DOHH2 (cell line): ENCODE measurements around the gene NES.

Experiments used
- H3F3A ChIP-seq: fragments of 200-600 bp; sonication (generic), shearing (Covaris generic); 2 replicates; pipeline ENCODE4 v1.6.0; 2016; ENCODE audit warnings: antibody characterized with exemption, mild to moderate bottlenecking; ENCODE audit not compliant: control insufficient read depth, insufficient read depth
- H3K27ac ChIP-seq: fragments of 200-600 bp; sonication (generic); 2 replicates; pipeline ENCODE4 v1.5.1; 2014; ENCODE audit warnings: low read depth, mild to moderate bottlenecking, low read length, moderate library complexity
- H3K27me3 ChIP-seq: fragments of 200-600 bp; sonication (generic); 2 replicates; pipeline ENCODE4 v1.6.1; 2014; ENCODE audit warnings: mild to moderate bottlenecking, low read length, mixed read lengths; ENCODE audit not compliant: control insufficient read depth
- H3K36me3 ChIP-seq: fragments of 200-600 bp; sonication (generic); 2 replicates; pipeline ENCODE4 v1.6.1; 2014; ENCODE audit warnings: mild to moderate bottlenecking, low read length, moderate library complexity, mixed read lengths; ENCODE audit not compliant: control insufficient read depth
- H3K4me1 ChIP-seq: fragments of 200-600 bp; sonication (generic); 2 replicates; pipeline ENCODE4 v1.6.1; 2014; ENCODE audit warnings: mild to moderate bottlenecking, low read length, mixed read lengths; ENCODE audit not compliant: control insufficient read depth
- H3K4me2 ChIP-seq: fragments of 200-600 bp; sonication (generic); 2 replicates; pipeline ENCODE4 v1.6.0; 2014; ENCODE audit warnings: mild to moderate bottlenecking, low read length, moderate library complexity
- H3K4me3 ChIP-seq: fragments of 200-600 bp; sonication (generic); 2 replicates; pipeline ENCODE4 v1.5.1; 2014; ENCODE audit warnings: mild to moderate bottlenecking, low read length, mixed read lengths
- H3K79me2 ChIP-seq: fragments of 200-600 bp; sonication (generic); 2 replicates; pipeline ENCODE4 v1.6.1; 2014; ENCODE audit warnings: mild to moderate bottlenecking, low read length, mixed read lengths; ENCODE audit not compliant: control insufficient read depth
- H3K9me2 ChIP-seq: fragments of 200-600 bp; sonication (generic); replicated peaks from 2 replicates; pipeline ENCODE4 v1.6.1; 2014; ENCODE audit warnings: mild to moderate bottlenecking, low read length, mixed read lengths; ENCODE audit not compliant: control insufficient read depth
- H3K9me3 ChIP-seq: fragments of 200-600 bp; sonication (generic); 2 replicates; pipeline ENCODE4 v1.6.1; 2014; ENCODE audit warnings: antibody characterized with exemption, low read length, mixed read lengths; ENCODE audit not compliant: control insufficient read depth, insufficient read depth
- H4K20me1 ChIP-seq: fragments of 200-600 bp; sonication (generic); 2 replicates; pipeline ENCODE4 v1.6.0; 2014; ENCODE audit warnings: low read depth, mild to moderate bottlenecking, antibody characterized with exemption, low read length, moderate library complexity; ENCODE audit not compliant: control insufficient read depth, insufficient read depth
- EZH2phosphoT487 ChIP-seq: fragments of 200-600 bp; sonication (generic); IDR thresholded peaks from 2 replicates; pipeline ENCODE4 v1.6.1; 2017; ENCODE audit warnings: borderline replicate concordance, mild to moderate bottlenecking, antibody characterized with exemption, low read length, moderate library complexity, mixed read lengths
- TF ChIP-seq, protein P1 (sequence below): fragments of 200-600 bp; sonication (generic); IDR thresholded peaks from one replicate; pipeline ENCODE4 v1.5.1; 2014; ENCODE audit warnings: antibody characterized with exemption, mild to moderate bottlenecking, low read depth, low read length; ENCODE audit not compliant: poor library complexity, severe bottlenecking

Gene NES

DNA sequence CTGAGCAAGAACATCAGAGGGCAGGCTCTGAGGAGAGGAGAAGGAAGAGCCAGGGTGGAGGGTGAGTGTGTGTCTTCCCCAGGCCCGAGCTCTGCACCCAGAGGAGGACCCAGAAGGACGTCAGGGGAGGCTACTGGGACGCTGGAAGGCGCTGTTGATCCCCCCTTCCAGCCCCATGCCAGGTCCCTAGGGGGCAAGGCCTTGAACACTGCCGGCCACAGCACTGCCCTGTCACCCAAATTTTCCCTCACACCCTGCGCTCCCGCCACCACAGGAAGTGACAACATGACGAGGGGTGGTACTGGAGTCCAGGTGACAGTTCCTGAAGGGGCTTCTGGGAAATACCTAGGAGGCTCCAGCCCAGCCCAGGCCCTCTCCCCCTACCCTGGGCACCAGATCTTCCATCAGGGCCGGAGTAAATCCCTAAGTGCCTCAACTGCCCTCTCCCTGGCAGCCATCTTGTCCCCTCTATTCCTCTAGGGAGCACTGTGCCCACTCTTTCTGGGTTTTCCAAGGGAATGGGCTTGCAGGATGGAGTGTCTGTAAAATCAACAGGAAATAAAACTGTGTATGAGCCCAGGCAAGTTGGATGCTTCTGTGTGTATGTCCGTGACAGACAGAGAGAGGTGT lies 18.1 kb downstream of the NES start:
- Histone ChIP-seq H3K27me3 (peaks cover 42% of the 10 kb centered on the region), H3K9me3 (no peaks in the 10 kb centered on the region), H3K4me2 (no peak overlapping the region), H4K20me1 (0 out of 2 replicates have a peak, but pooled peaks cover 3% of the 10 kb centered on the region), H3F3A (peaks cover 4% of the 10 kb centered on the region), H3K79me2 (no peaks in the 10 kb centered on the region), H3K27ac (no peak overlapping the region), H3K4me3 (no peak overlapping the region), H3K36me3 (no peaks in the 10 kb centered on the region), H3K9me2 (no peaks in the 10 kb centered on the region), H3K4me1 (peaks cover 57% of the 10 kb centered on the region)
- TF ChIP-seq EZH2phosphoT487, result no peak
- TF ChIP-seq, protein P1, sequence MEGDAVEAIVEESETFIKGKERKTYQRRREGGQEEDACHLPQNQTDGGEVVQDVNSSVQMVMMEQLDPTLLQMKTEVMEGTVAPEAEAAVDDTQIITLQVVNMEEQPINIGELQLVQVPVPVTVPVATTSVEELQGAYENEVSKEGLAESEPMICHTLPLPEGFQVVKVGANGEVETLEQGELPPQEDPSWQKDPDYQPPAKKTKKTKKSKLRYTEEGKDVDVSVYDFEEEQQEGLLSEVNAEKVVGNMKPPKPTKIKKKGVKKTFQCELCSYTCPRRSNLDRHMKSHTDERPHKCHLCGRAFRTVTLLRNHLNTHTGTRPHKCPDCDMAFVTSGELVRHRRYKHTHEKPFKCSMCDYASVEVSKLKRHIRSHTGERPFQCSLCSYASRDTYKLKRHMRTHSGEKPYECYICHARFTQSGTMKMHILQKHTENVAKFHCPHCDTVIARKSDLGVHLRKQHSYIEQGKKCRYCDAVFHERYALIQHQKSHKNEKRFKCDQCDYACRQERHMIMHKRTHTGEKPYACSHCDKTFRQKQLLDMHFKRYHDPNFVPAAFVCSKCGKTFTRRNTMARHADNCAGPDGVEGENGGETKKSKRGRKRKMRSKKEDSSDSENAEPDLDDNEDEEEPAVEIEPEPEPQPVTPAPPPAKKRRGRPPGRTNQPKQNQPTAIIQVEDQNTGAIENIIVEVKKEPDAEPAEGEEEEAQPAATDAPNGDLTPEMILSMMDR, result no peak

DNA sequence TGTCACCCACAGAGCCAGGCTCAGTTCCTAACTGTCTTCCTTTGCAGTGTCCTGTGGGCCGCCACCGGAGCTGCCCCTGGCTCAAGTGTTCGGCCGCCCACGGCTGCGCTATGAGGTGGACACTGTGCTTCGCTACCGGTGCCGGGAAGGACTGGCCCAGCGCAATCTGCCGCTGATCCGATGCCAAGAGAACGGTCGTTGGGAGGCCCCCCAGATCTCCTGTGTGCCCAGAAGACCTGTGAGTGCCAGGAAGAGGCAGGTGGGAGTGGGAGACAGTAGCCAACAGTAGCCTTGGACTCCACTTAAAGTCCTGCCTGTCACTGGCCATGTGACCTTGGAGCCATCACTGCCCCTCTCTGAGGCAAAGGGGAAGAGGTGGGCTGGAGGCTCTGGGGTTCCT lies 18.7 kb downstream of the NES start:
- Histone ChIP-seq H3K4me3 (no peak overlapping the region), H3F3A (peaks cover 4% of the 10 kb centered on the region), H3K36me3 (no peaks in the 10 kb centered on the region), H3K4me1 (peaks cover 51% of the 10 kb centered on the region), H3K9me3 (no peaks in the 10 kb centered on the region), H3K27me3 (peaks cover 48% of the 10 kb centered on the region), H4K20me1 (0 out of 2 replicates have a peak, but pooled peaks cover 3% of the 10 kb centered on the region), H3K4me2 (no peak overlapping the region), H3K79me2 (no peaks in the 10 kb centered on the region), H3K27ac (no peak overlapping the region), H3K9me2 (no peaks in the 10 kb centered on the region)
- TF ChIP-seq EZH2phosphoT487, result no peak
- TF ChIP-seq, protein P1, result no peak

DNA sequence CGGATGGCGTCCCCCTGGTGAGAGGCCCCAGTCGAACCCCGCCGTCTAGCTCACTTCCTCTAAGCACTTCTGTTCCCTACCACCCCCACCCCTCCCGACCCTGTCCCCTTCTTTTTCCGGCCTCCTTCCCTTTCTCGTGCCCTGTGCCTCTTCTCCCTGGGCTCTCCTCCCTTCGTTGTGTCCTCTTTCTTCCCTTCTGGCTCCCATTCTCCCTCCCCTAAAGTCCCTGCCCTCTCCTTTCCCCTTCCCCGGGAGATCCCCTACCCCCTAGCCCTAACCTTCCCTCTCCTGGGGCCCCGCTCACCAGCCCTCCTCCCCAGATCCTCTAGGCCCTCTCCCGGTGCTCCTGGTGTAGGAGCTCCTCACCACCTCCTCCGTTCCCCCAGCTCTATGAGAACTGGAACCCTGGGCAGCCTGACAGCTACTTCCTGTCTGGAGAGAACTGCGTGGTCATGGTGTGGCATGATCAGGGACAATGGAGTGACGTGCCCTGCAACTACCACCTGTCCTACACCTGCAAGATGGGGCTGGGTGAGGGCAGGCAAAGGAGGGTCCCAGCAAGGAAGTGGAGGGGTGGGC lies 19.4 kb downstream of the NES start:
- H3K27ac ChIP-seq, result no peak overlapping the region
- no peaks in the 10 kb centered on the region for H3K79me2 ChIP-seq
- no peaks in the 10 kb centered on the region for H3K36me3 ChIP-seq
- TF ChIP-seq, protein P1, result peak; percentile 9
- no peak for TF ChIP-seq EZH2phosphoT487
- no peaks in the 10 kb centered on the region for H3K9me3 ChIP-seq
- peaks cover 44% of the 10 kb centered on the region for H3K4me1 ChIP-seq
- H3K27me3 ChIP-seq, result peaks cover 54% of the 10 kb centered on the region
- 0 out of 2 replicates have a peak, but pooled peaks cover 1% of the 10 kb centered on the region for H4K20me1 ChIP-seq
- no peaks in the 10 kb centered on the region for H3K9me2 ChIP-seq
- H3K4me3 ChIP-seq, result no peak overlapping the region
- peak overlapping the region; percentile 35; the same call in 1 of the 2 replicates for H3K4me2 ChIP-seq
- peaks cover 4% of the 10 kb centered on the region for H3F3A ChIP-seq
